SK-N-SH treated with all-trans-retinoic acid at 6 μM for 48 hours (cell line): ENCODE measurements around the gene CPNE5.

Experiments
- ATAC-seq: fragments of 200-7000 bp; cut with Tn5 transposase; 3 replicates; pipeline ENCODE4 v1.9.1; 2020; ENCODE audit warnings: mild to moderate bottlenecking, moderate library complexity
- ARNTL ChIP-seq: fragments of 450-650 bp; formaldehyde crosslinking; IDR thresholded peaks from 2 replicates; pipeline ENCODE4 v1.5.0; 2020; ENCODE audit warnings: low read depth, mild to moderate bottlenecking, moderate library complexity, borderline replicate concordance
- BACH2 ChIP-seq: fragments of 250-450 bp; sonication (Bioruptor Pico); IDR thresholded peaks from 2 replicates; pipeline ENCODE4 v1.9.0; 2021; ENCODE audit warnings: mild to moderate bottlenecking, borderline replicate concordance
- CSDC2 ChIP-seq: fragments of 250-450 bp; sonication (Bioruptor Pico); IDR thresholded peaks from 2 replicates; pipeline ENCODE4 v1.5.0; 2020; ENCODE audit warnings: mild to moderate bottlenecking, moderate library complexity
- ESRRG ChIP-seq: fragments of 250-450 bp; sonication (Bioruptor Pico); IDR thresholded peaks from 2 replicates; pipeline ENCODE4 v1.6.1; 2021; ENCODE audit warnings: mild to moderate bottlenecking
- GLIS3 ChIP-seq: fragments of 250-450 bp; sonication (Bioruptor Pico); IDR thresholded peaks from 2 replicates; pipeline ENCODE4 v1.5.0; 2020; ENCODE audit warnings: mild to moderate bottlenecking, moderate library complexity
- ISL1 ChIP-seq: fragments of 250-450 bp; sonication (Bioruptor Pico); IDR thresholded peaks from 2 replicates; pipeline ENCODE4 v2.1.2; 2022; ENCODE audit warnings: mild to moderate bottlenecking, moderate library complexity
- OSR1 ChIP-seq: fragments of 250-450 bp; sonication (Bioruptor Pico); IDR thresholded peaks from 2 replicates; pipeline ENCODE4 v1.8.0; 2022; ENCODE audit warnings: moderate library complexity, mild to moderate bottlenecking, inconsistent platforms
- PPARA ChIP-seq: fragments of 250-450 bp; sonication (Bioruptor Pico); IDR thresholded peaks from 2 replicates; pipeline ENCODE4 v1.5.0; 2020; ENCODE audit warnings: mild to moderate bottlenecking, borderline replicate concordance
- RARB ChIP-seq: fragments of 250-450 bp; sonication (Bioruptor Pico); IDR thresholded peaks from 2 replicates; pipeline ENCODE4 v1.8.0; 2021; ENCODE audit warnings: mild to moderate bottlenecking, moderate library complexity
- SNAI2 ChIP-seq: fragments of 250-450 bp; sonication (Bioruptor Pico); IDR thresholded peaks from 2 replicates; pipeline ENCODE4 v1.5.0; 2020; ENCODE audit warnings: mild to moderate bottlenecking, moderate library complexity
- TCF4 ChIP-seq: fragments of 250-450 bp; sonication (Bioruptor Pico); IDR thresholded peaks from 2 replicates; pipeline ENCODE4 v1.8.0; 2021; ENCODE audit warnings: mild to moderate bottlenecking, moderate library complexity, borderline replicate concordance
- TOX ChIP-seq: fragments of 250-450 bp; sonication (Bioruptor Pico); IDR thresholded peaks from 2 replicates; pipeline ENCODE4 v1.8.0; 2021; ENCODE audit warnings: mild to moderate bottlenecking, moderate library complexity, borderline replicate concordance
- ZFP3 ChIP-seq: fragments of 250-450 bp; sonication (Bioruptor Pico); IDR thresholded peaks from 2 replicates; pipeline ENCODE4 v1.5.0; 2020; ENCODE audit warnings: mild to moderate bottlenecking, moderate library complexity
- ZFP30 ChIP-seq: fragments of 450-650 bp; formaldehyde crosslinking; IDR thresholded peaks from 2 replicates; pipeline ENCODE4 v1.5.0; 2022; ENCODE audit warnings: mild to moderate bottlenecking, moderate library complexity
- ZNF565 ChIP-seq: fragments of 450-650 bp; formaldehyde crosslinking; conservative IDR thresholded peaks from 2 replicates; pipeline ENCODE4 v1.5.0; 2020; ENCODE audit warnings: low read depth, mild to moderate bottlenecking, moderate library complexity
- ZNF70 ChIP-seq: fragments of 450-650 bp; formaldehyde crosslinking; IDR thresholded peaks from 2 replicates; pipeline ENCODE4 v1.5.0; 2020; ENCODE audit warnings: mild to moderate bottlenecking, moderate library complexity
- ZNF8 ChIP-seq: fragments of 450-650 bp; formaldehyde crosslinking; IDR thresholded peaks from 2 replicates; pipeline ENCODE4 v1.5.0; 2020; ENCODE audit warnings: mild to moderate bottlenecking, moderate library complexity
- TF ChIP-seq, protein P1 (sequence below): fragments of 250-450 bp; sonication (Bioruptor Pico); IDR thresholded peaks from 2 replicates; pipeline ENCODE4 v1.8.0; 2021; ENCODE audit warnings: low read depth, mild to moderate bottlenecking, moderate library complexity, borderline replicate concordance
- TF ChIP-seq, protein P2 (sequence below): fragments of 250-450 bp; sonication (Bioruptor Pico); IDR thresholded peaks from 2 replicates; pipeline ENCODE4 v1.5.1; 2021; ENCODE audit warnings: mild to moderate bottlenecking, moderate library complexity
- TF ChIP-seq, protein P3 (sequence below): fragments of 250-450 bp; sonication (Bioruptor Pico); IDR thresholded peaks from 2 replicates; pipeline ENCODE4 v1.5.0; 2020; ENCODE audit warnings: mild to moderate bottlenecking, moderate library complexity
- TF ChIP-seq, protein P4 (sequence below): fragments of 250-450 bp; sonication (Bioruptor Pico); IDR thresholded peaks from 2 replicates; pipeline ENCODE4 v1.8.0; 2020; ENCODE audit warnings: mild to moderate bottlenecking, moderate library complexity, borderline replicate concordance
- TF ChIP-seq, protein P5 (sequence below): fragments of 250-450 bp; sonication (Bioruptor Pico); IDR thresholded peaks from 2 replicates; pipeline ENCODE4 v1.5.1; 2020; ENCODE audit warnings: low read depth, mild to moderate bottlenecking, moderate library complexity

The CPNE5 gene

DNA sequence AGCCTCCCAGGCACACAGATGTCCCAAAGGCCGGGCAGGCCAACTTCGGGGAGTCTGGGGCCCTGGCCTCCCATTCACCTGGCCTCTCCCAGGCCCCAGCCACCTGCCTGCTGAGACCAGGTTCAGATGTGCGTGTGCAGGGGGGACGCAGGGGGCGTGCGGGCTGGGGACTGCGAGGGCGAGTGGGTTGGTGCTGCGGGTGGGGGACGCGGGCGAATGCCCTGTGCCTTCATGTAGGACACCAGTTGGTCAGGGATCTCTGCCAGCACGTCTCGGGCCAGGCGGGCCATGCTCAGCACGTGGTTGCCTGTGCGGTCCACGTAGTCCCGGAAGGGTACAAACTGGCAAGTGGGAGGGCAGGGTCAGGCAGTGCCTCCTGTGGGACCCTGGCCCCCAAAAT, 97.1 kb downstream of the CPNE5 start:
- no peak for TF ChIP-seq ESRRG
- TF ChIP-seq, protein P1, sequence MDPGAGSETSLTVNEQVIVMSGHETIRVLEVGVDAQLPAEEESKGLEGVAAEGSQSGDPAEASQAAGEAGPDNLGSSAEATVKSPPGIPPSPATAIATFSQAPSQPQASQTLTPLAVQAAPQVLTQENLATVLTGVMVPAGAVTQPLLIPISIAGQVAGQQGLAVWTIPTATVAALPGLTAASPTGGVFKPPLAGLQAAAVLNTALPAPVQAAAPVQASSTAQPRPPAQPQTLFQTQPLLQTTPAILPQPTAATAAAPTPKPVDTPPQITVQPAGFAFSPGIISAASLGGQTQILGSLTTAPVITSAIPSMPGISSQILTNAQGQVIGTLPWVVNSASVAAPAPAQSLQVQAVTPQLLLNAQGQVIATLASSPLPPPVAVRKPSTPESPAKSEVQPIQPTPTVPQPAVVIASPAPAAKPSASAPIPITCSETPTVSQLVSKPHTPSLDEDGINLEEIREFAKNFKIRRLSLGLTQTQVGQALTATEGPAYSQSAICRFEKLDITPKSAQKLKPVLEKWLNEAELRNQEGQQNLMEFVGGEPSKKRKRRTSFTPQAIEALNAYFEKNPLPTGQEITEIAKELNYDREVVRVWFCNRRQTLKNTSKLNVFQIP (CRISPR knock-in tag) = no peak
- TF ChIP-seq RARB (CRISPR knock-in tag) = no peak
- no peak for TF ChIP-seq BACH2 (CRISPR knock-in tag)
- ATAC-seq = no peak

DNA sequence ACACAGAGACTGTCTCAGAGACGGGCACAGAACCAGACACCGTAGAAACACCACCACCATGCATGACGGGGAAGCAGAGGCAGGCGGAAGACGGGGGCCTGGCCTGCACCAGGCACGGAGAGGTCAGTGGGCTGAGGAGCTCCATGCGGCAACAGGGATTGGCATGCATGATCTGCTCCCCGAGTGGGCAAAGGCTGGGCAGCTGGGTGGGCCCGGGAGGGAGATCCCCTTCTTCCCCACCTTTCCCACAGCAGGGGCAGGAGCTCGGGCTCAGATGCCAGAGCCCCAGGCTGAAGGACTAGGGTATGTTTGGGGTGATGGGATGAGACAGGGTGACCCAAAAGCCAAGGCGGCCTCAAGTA, 98.4 kb downstream of the CPNE5 start:
- ATAC-seq = no peak
- TF ChIP-seq ZFP3 (CRISPR knock-in tag) (no peak), ARNTL (CRISPR knock-in tag) (no peak), ZNF8 (no peak), GLIS3 (CRISPR knock-in tag) (no peak), ISL1 (CRISPR knock-in tag) (no peak), PPARA (CRISPR knock-in tag) (no peak), OSR1 (CRISPR knock-in tag) (no peak), TOX (CRISPR knock-in tag) (no peak), ZFP30 (no peak), SNAI2 (no peak), BACH2 (CRISPR knock-in tag) (no peak)
- TF ChIP-seq, protein P2, sequence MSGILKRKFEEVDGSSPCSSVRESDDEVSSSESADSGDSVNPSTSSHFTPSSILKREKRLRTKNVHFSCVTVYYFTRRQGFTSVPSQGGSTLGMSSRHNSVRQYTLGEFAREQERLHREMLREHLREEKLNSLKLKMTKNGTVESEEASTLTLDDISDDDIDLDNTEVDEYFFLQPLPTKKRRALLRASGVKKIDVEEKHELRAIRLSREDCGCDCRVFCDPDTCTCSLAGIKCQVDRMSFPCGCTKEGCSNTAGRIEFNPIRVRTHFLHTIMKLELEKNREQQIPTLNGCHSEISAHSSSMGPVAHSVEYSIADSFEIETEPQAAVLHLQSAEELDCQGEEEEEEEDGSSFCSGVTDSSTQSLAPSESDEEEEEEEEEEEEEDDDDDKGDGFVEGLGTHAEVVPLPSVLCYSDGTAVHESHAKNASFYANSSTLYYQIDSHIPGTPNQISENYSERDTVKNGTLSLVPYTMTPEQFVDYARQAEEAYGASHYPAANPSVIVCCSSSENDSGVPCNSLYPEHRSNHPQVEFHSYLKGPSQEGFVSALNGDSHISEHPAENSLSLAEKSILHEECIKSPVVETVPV = no peak

DNA sequence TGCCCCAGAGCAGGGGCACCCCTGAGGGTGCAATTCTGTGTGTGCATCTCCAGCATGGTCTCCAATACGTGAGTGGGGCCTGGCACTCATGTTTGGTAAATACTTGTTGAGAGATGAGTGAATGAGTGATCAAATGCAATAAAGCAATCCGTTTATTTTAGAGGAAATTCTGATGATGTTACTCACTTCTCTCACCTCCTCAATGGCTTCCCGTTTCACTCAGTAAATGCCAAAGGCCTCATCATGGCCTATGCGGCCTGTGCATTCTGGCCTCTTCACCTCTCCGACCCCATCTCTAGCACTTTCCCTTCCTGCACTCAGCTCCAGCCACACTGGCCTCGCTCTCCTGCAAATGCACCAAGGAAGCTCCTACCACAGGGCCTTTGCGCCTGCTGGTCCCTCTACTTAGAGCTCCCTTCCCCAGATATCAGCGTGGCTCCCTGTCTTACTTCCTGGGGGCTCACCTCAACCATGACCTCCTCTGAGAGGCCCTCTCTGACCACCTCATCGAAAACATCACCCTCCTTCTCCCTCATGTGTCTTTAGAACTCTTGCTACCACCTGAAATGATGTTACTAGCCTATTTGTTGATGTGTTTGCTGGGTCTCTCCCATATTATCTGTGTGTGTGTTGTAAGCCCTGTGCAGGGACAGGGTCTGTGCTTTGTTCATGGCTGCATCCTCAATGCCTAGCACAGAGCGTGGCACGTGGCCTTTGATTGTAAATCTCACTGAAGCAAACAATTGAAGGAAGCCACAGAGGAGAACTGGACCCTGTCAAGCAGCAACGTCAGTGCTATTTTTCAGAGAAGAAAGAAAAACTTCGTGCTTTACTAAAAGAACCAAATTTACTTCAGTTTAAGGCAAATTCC, 99.1 kb downstream of the CPNE5 start:
- TF ChIP-seq, protein P3, sequence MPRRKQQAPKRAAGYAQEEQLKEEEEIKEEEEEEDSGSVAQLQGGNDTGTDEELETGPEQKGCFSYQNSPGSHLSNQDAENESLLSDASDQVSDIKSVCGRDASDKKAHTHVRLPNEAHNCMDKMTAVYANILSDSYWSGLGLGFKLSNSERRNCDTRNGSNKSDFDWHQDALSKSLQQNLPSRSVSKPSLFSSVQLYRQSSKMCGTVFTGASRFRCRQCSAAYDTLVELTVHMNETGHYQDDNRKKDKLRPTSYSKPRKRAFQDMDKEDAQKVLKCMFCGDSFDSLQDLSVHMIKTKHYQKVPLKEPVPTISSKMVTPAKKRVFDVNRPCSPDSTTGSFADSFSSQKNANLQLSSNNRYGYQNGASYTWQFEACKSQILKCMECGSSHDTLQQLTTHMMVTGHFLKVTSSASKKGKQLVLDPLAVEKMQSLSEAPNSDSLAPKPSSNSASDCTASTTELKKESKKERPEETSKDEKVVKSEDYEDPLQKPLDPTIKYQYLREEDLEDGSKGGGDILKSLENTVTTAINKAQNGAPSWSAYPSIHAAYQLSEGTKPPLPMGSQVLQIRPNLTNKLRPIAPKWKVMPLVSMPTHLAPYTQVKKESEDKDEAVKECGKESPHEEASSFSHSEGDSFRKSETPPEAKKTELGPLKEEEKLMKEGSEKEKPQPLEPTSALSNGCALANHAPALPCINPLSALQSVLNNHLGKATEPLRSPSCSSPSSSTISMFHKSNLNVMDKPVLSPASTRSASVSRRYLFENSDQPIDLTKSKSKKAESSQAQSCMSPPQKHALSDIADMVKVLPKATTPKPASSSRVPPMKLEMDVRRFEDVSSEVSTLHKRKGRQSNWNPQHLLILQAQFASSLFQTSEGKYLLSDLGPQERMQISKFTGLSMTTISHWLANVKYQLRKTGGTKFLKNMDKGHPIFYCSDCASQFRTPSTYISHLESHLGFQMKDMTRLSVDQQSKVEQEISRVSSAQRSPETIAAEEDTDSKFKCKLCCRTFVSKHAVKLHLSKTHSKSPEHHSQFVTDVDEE (CRISPR knock-in tag) = no peak
- no peak for TF ChIP-seq ZNF70 (CRISPR knock-in tag)
- TF ChIP-seq RARB (CRISPR knock-in tag) = no peak
- TF ChIP-seq ARNTL (CRISPR knock-in tag) = no peak
- no peak for TF ChIP-seq BACH2 (CRISPR knock-in tag)
- no peak for TF ChIP-seq ISL1 (CRISPR knock-in tag)
- TF ChIP-seq, protein P4, sequence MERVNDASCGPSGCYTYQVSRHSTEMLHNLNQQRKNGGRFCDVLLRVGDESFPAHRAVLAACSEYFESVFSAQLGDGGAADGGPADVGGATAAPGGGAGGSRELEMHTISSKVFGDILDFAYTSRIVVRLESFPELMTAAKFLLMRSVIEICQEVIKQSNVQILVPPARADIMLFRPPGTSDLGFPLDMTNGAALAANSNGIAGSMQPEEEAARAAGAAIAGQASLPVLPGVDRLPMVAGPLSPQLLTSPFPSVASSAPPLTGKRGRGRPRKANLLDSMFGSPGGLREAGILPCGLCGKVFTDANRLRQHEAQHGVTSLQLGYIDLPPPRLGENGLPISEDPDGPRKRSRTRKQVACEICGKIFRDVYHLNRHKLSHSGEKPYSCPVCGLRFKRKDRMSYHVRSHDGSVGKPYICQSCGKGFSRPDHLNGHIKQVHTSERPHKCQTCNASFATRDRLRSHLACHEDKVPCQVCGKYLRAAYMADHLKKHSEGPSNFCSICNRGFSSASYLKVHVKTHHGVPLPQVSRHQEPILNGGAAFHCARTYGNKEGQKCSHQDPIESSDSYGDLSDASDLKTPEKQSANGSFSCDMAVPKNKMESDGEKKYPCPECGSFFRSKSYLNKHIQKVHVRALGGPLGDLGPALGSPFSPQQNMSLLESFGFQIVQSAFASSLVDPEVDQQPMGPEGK (CRISPR knock-in tag) = no peak
- TF ChIP-seq, protein P5, sequence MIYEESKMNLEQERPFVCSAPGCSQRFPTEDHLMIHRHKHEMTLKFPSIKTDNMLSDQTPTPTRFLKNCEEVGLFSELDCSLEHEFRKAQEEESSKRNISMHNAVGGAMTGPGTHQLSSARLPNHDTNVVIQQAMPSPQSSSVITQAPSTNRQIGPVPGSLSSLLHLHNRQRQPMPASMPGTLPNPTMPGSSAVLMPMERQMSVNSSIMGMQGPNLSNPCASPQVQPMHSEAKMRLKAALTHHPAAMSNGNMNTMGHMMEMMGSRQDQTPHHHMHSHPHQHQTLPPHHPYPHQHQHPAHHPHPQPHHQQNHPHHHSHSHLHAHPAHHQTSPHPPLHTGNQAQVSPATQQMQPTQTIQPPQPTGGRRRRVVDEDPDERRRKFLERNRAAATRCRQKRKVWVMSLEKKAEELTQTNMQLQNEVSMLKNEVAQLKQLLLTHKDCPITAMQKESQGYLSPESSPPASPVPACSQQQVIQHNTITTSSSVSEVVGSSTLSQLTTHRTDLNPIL (CRISPR knock-in tag) = no peak
- TF ChIP-seq, protein P2 = no peak
- no peak for TF ChIP-seq ZFP3 (CRISPR knock-in tag)
- TF ChIP-seq SNAI2 = no peak
- no peak for TF ChIP-seq TOX (CRISPR knock-in tag)
- TF ChIP-seq CSDC2 (CRISPR knock-in tag) = no peak
- no peak for TF ChIP-seq ZNF565
- TF ChIP-seq TCF4 = no peak
- no peak for TF ChIP-seq OSR1 (CRISPR knock-in tag)
- TF ChIP-seq ZFP30 = no peak
- no peak for TF ChIP-seq ESRRG
- TF ChIP-seq PPARA (CRISPR knock-in tag) = no peak
- TF ChIP-seq GLIS3 (CRISPR knock-in tag) = no peak
- no peak for ATAC-seq
